ENCODE results near the gene ZNF644.

Gene ZNF644

DNA sequence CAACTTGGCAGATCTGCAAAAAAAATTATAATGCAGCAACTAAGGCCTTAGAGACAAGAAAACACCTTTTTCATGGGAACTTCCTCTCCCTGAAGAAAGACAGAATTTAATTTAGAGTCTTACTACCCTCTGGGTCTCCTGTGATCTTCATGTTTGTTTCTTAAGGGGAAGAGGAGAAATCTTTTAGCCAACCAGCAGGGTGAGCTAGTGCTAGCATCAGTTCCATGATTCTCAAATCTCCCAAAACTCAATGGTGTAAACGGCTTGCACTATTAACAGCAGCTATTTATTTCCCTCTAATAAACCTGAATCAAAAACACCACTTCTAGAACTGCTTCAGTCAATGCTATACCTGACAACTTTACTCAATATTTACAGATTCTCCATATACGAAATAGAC is 3.8 kb downstream of the ZNF644 start:
- no peak overlapping the region for H4K12ac ChIP-seq (ENCODE audit: low read depth, low read length)
- H2BK120ac ChIP-seq (ENCODE audit: insufficient read depth, low read length, poor library complexity): no peak overlapping the region
- H2BK12ac ChIP-seq (ENCODE audit: low read length): no peak overlapping the region
- no CpG with 5 or more reads among the region's 2 CpGs for WGBS (ENCODE audit: extremely low coverage, insufficient coverage, insufficient read length)
- H2BK5ac ChIP-seq (ENCODE audit: low read depth, low read length, poor library complexity): no peak overlapping the region
- H3K27ac ChIP-seq (ENCODE audit: low read depth, low read length): no peak overlapping the region
- peak in 1 of 2 donors; percentile 46 for DNase-seq
- no peaks in the 10 kb centered on the region for H3K9me3 ChIP-seq (ENCODE audit: insufficient read depth, low read depth, low read length)
- no peak overlapping the region for H4K91ac ChIP-seq (ENCODE audit: low read depth, low read length)
- no peak overlapping the region for H3K9ac ChIP-seq (ENCODE audit: low read length)
- H3K18ac ChIP-seq (ENCODE audit: low read length): no peak overlapping the region
- H3K23ac ChIP-seq (ENCODE audit: low read length): no peak overlapping the region
- H2AFZ ChIP-seq (ENCODE audit: insufficient read depth, low read length, poor library complexity): no peak overlapping the region
- peaks cover 16% of the 10 kb centered on the region for H3K79me1 ChIP-seq (ENCODE audit: low read length)
- H3K79me2 ChIP-seq (ENCODE audit: control insufficient read depth, insufficient read depth, low read length, poor library complexity): peaks cover 14% of the 10 kb centered on the region
- H3K4ac ChIP-seq (ENCODE audit: low read depth, low read length): peak overlapping the region; percentile 64
- no peak overlapping the region for H3K4me3 ChIP-seq (ENCODE audit: low read depth, low read length)
- H4K8ac ChIP-seq (ENCODE audit: low read depth, low read length): no peak overlapping the region
- H3K4me2 ChIP-seq (ENCODE audit: low read length): no peak overlapping the region
- peaks cover 0 to 2% of the 10 kb centered on the region in 2 experiments for H3K36me3 ChIP-seq (ENCODE audit: control insufficient read depth in 1 of 2, insufficient read depth in 2 of 2, low read length in 2 of 2)
- H2AK5ac ChIP-seq (ENCODE audit: low read length): no peak overlapping the region
- H3K14ac ChIP-seq (ENCODE audit: low read length): no peak overlapping the region
- H3K4me1 ChIP-seq (ENCODE audit: control insufficient read depth in 1 of 2, insufficient read depth in 2 of 2, low read length in 2 of 2): peaks cover 3 to 4% of the 10 kb centered on the region in 2 experiments
- H3K27me3 ChIP-seq (ENCODE audit: insufficient read depth, low read length): no peaks in the 10 kb centered on the region

DNA sequence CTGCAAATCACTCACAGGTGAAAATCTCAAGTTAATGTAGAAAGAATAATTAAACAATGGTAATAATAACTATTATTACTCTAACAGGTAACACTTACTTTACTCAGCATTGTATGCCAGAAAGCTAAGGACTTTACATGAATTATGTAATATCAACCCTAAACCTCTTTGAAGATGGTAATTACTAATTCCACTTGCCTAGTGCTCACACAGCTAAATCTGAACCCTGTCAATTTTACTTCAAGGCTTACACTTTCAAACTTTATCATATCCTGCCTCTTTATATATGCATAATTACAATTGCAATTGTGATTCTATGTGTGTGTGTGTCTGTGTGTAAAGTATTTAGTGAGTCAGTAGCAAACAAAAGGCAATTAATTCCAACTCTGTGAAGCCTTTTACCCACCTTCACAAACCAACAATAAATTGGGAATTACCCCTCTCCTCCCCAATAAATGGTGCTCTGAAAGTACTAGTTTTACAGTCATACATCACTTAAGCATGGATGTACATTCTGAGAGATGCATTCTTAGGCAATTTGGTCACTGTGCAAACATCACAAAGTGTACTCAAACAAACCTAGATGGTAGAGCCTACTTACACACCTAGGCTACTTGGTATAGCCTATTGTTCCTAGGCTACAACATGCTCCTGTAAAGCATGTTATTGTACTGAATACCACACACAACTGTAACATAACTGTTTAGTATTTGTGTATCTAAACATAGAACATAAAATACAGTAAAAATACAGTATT is 5.9 kb downstream of the ZNF644 start:
- Histone ChIP-seq H3K4me1 (ENCODE audit: control insufficient read depth in 1 of 2, insufficient read depth in 2 of 2, low read length in 2 of 2) (no peaks in the 10 kb centered on the region), H3K4ac (ENCODE audit: low read depth, low read length) (no peak overlapping the region), H4K91ac (ENCODE audit: low read depth, low read length) (no peak overlapping the region), H3K79me1 (ENCODE audit: low read length) (peaks cover 2% of the 10 kb centered on the region), H4K12ac (ENCODE audit: low read depth, low read length) (no peak overlapping the region), H2AFZ (ENCODE audit: insufficient read depth, low read length, poor library complexity) (no peak overlapping the region), H3K79me2 (ENCODE audit: control insufficient read depth, insufficient read depth, low read length, poor library complexity) (peaks cover 5% of the 10 kb centered on the region), H2BK5ac (ENCODE audit: low read depth, low read length, poor library complexity) (no peak overlapping the region), H3K36me3 (ENCODE audit: control insufficient read depth in 1 of 2, insufficient read depth in 2 of 2, low read length in 2 of 2) (peaks cover 2 to 4% of the 10 kb centered on the region in 2 experiments), H3K9me3 (ENCODE audit: insufficient read depth, low read depth, low read length) (no peaks in the 10 kb centered on the region), H3K14ac (ENCODE audit: low read length) (no peak overlapping the region), H3K27me3 (ENCODE audit: insufficient read depth, low read length) (no peaks in the 10 kb centered on the region), H3K9ac (ENCODE audit: low read length) (no peak overlapping the region), H3K4me3 (ENCODE audit: low read depth, low read length) (no peak overlapping the region), H3K23ac (ENCODE audit: low read length) (no peak overlapping the region), H3K4me2 (ENCODE audit: low read length) (no peak overlapping the region), H2BK120ac (ENCODE audit: insufficient read depth, low read length, poor library complexity) (no peak overlapping the region), H2AK5ac (ENCODE audit: low read length) (no peak overlapping the region), H3K27ac (ENCODE audit: low read depth, low read length) (no peak overlapping the region), H3K18ac (ENCODE audit: low read length) (no peak overlapping the region), H2BK12ac (ENCODE audit: low read length) (no peak overlapping the region), H4K8ac (ENCODE audit: low read depth, low read length) (no peak overlapping the region)
- no peak for DNase-seq

DNA sequence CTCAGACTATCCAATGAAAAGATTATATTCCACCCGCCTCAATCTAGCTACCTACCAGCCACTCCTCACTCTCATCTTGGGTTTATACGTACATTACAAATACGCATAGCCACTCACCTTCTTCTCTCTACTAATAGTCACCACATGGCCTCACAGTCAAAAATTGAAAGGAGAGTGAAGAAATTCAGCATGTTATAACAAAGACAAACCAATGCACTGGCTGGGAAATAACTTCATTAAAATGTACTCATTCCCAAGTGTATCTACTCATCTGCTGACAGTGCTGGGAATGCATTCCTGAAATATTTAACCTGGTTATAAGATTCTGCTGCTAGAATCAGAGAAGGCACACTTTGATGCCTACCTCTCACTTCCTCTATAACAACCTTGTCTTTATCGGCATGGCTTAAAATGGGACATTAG is 6.5 kb downstream of the ZNF644 start:
- H3K79me2 ChIP-seq (ENCODE audit: control insufficient read depth, insufficient read depth, low read length, poor library complexity): peaks cover 3% of the 10 kb centered on the region
- H3K27ac ChIP-seq (ENCODE audit: low read depth, low read length): no peak overlapping the region
- no peak overlapping the region for H2AFZ ChIP-seq (ENCODE audit: insufficient read depth, low read length, poor library complexity)
- H3K4ac ChIP-seq (ENCODE audit: low read depth, low read length): no peak overlapping the region
- H4K8ac ChIP-seq (ENCODE audit: low read depth, low read length): no peak overlapping the region
- no peaks in the 10 kb centered on the region for H3K79me1 ChIP-seq (ENCODE audit: low read length)
- H3K27me3 ChIP-seq (ENCODE audit: insufficient read depth, low read length): no peaks in the 10 kb centered on the region
- H3K4me3 ChIP-seq (ENCODE audit: low read depth, low read length): no peak overlapping the region
- H2AK5ac ChIP-seq (ENCODE audit: low read length): no peak overlapping the region
- H3K23ac ChIP-seq (ENCODE audit: low read length): no peak overlapping the region
- H3K9ac ChIP-seq (ENCODE audit: low read length): no peak overlapping the region
- H4K91ac ChIP-seq (ENCODE audit: low read depth, low read length): no peak overlapping the region
- no peak overlapping the region for H3K14ac ChIP-seq (ENCODE audit: low read length)
- no peak overlapping the region for H3K18ac ChIP-seq (ENCODE audit: low read length)
- peaks cover 2 to 4% of the 10 kb centered on the region in 2 experiments for H3K36me3 ChIP-seq (ENCODE audit: control insufficient read depth in 1 of 2, insufficient read depth in 2 of 2, low read length in 2 of 2)
- H3K4me1 ChIP-seq (ENCODE audit: control insufficient read depth in 1 of 2, insufficient read depth in 2 of 2, low read length in 2 of 2): no peaks in the 10 kb centered on the region
- H3K9me3 ChIP-seq (ENCODE audit: insufficient read depth, low read depth, low read length): no peaks in the 10 kb centered on the region
- H2BK12ac ChIP-seq (ENCODE audit: low read length): no peak overlapping the region
- DNase-seq: peak in 1 of 2 donors; percentile 58
- no peak overlapping the region for H3K4me2 ChIP-seq (ENCODE audit: low read length)
- H2BK120ac ChIP-seq (ENCODE audit: insufficient read depth, low read length, poor library complexity): no peak overlapping the region
- no peak overlapping the region for H2BK5ac ChIP-seq (ENCODE audit: low read depth, low read length, poor library complexity)
- no peak overlapping the region for H4K12ac ChIP-seq (ENCODE audit: low read depth, low read length)
- no CpG with 5 or more reads among the region's 4 CpGs for WGBS (ENCODE audit: extremely low coverage, insufficient coverage, insufficient read length)

DNA sequence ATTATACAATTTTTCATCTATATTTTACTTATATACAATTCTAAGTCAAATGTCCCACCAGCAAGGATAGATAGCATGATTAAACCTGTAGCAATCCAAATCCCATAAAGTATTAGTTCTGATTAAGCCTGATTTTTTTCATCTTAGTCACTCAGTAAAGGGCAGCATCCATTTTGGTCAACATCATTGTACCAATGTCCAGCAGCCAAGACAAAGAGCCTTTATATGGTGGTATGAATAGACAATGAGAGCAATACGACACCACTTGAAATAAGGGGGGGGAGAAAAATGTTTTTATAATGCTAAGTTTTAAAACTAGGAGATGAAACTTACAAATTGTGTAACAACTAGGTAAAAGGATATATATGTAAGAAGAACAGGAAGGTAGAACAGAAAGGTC is 7.4 kb downstream of the ZNF644 start:
- Histone ChIP-seq H3K27ac (ENCODE audit: low read depth, low read length) (no peak overlapping the region), H3K4me3 (ENCODE audit: low read depth, low read length) (no peak overlapping the region), H3K36me3 (ENCODE audit: control insufficient read depth in 1 of 2, insufficient read depth in 2 of 2, low read length in 2 of 2) (peaks cover 2 to 3% of the 10 kb centered on the region in 2 experiments), H4K91ac (ENCODE audit: low read depth, low read length) (no peak overlapping the region), H4K12ac (ENCODE audit: low read depth, low read length) (no peak overlapping the region), H3K27me3 (ENCODE audit: insufficient read depth, low read length) (no peaks in the 10 kb centered on the region), H3K18ac (ENCODE audit: low read length) (no peak overlapping the region), H2AFZ (ENCODE audit: insufficient read depth, low read length, poor library complexity) (no peak overlapping the region), H3K4me2 (ENCODE audit: low read length) (no peak overlapping the region), H3K9ac (ENCODE audit: low read length) (no peak overlapping the region), H4K8ac (ENCODE audit: low read depth, low read length) (no peak overlapping the region), H3K79me2 (ENCODE audit: control insufficient read depth, insufficient read depth, low read length, poor library complexity) (peaks cover 2% of the 10 kb centered on the region), H3K14ac (ENCODE audit: low read length) (no peak overlapping the region), H3K4ac (ENCODE audit: low read depth, low read length) (peak overlapping the region; percentile 89), H3K23ac (ENCODE audit: low read length) (no peak overlapping the region), H3K79me1 (ENCODE audit: low read length) (no peaks in the 10 kb centered on the region), H2AK5ac (ENCODE audit: low read length) (no peak overlapping the region), H2BK120ac (ENCODE audit: insufficient read depth, low read length, poor library complexity) (no peak overlapping the region), H2BK12ac (ENCODE audit: low read length) (no peak overlapping the region), H3K9me3 (ENCODE audit: insufficient read depth, low read depth, low read length) (no peaks in the 10 kb centered on the region), H2BK5ac (ENCODE audit: low read depth, low read length, poor library complexity) (no peak overlapping the region), H3K4me1 (ENCODE audit: control insufficient read depth in 1 of 2, insufficient read depth in 2 of 2, low read length in 2 of 2) (no peaks in the 10 kb centered on the region)
- no peak for DNase-seq
- WGBS (ENCODE audit: extremely low coverage, insufficient coverage, insufficient read length): no CpG with 5 or more reads among the region's 1 CpG

Data from trophoblast cell (in vitro differentiated cells and primary cell).